H1 (cell line): ENCODE results near the gene SAXO1. TPM values are rescaled to one million over a fixed set of nuclear protein-coding genes. Genes with fewer than 3 reads are reported as not detected.

Experiments used
- CTCF ChIA-PET: fragments of 300-600 bp; sonication (Branson Sonifier 250); formaldehyde crosslinking; loops from one replicate; lab custom pipeline; 2021; ENCODE audit not compliant: partially characterized antibody; lab: Charles Lee
- POLR2A ChIA-PET: fragments of 300-600 bp; sonication (Branson Sonifier 250); formaldehyde crosslinking; loops from one replicate; lab custom pipeline; 2021; ENCODE audit warnings: inconsistent platforms; ENCODE audit not compliant: partially characterized antibody; lab: Charles Lee
- DNase-seq, 2 experiments: peaks; one replicate each; pipeline versions ENCODE4 v3.0.0 to v3.0.0-alpha.2; 2010 to 2022; ENCODE audit warnings: low spot score in 2 of 2, low read depth in 1 of 2, mixed read lengths in 1 of 2
- FAIRE-seq: peaks from 2 replicates; lab custom pipeline; 2011; peaks lifted over from hg19 to GRCh38; lab: Jason Lieb, UNC
- H2AFZ ChIP-seq: 2 replicates; pipeline ENCODE4 v1.8.1; 2012; ENCODE audit warnings: low read length, inconsistent platforms
- H2AK5ac ChIP-seq: 2 replicates; pipeline ENCODE4 v1.6.1; 2013; ENCODE audit warnings: low read depth, low read length
- H2BK120ac ChIP-seq: replicated peaks from 2 replicates; pipeline ENCODE3; 2013; ENCODE audit warnings: low read depth, low read length, inconsistent platforms
- H2BK12ac ChIP-seq: 2 replicates; pipeline ENCODE4 v1.6.1; 2013; ENCODE audit warnings: low read depth, low read length
- H2BK15ac ChIP-seq: 2 replicates; pipeline ENCODE4 v1.6.1; 2013; ENCODE audit warnings: low read length
- H2BK20ac ChIP-seq: 2 replicates; pipeline ENCODE4 v1.6.1; 2013; ENCODE audit warnings: low read length
- H2BK5ac ChIP-seq: 2 replicates; pipeline ENCODE4 v1.6.1; 2013; ENCODE audit warnings: low read depth, low read length
- H3K14ac ChIP-seq: 2 replicates; pipeline ENCODE4 v1.6.1; 2013; ENCODE audit warnings: inconsistent platforms; ENCODE audit not compliant: insufficient read length
- H3K18ac ChIP-seq: 2 replicates; pipeline ENCODE4 v1.6.1; 2013; ENCODE audit warnings: low read length; ENCODE audit errors: extremely low read depth
- H3K23ac ChIP-seq: 2 replicates; pipeline ENCODE4 v1.6.1; 2013; ENCODE audit warnings: inconsistent platforms; ENCODE audit not compliant: insufficient read length
- H3K23me2 ChIP-seq: 2 replicates; pipeline ENCODE4 v1.6.1; 2013; ENCODE audit warnings: low read depth, low read length
- H3K27ac ChIP-seq: 2 replicates; pipeline ENCODE4 v1.6.1; 2011; ENCODE audit warnings: low read depth, low read length, inconsistent platforms
- H3K27me3 ChIP-seq, 4 experiments: replicated peaks in 1 of 4; 1 replicate in 1 of 4; 2 replicates in 3 of 4; pipeline versions ENCODE4 v1.6.1 to v1.8.1; 2011 to 2013; ENCODE audit warnings: low read length in 3 of 4, mild to moderate bottlenecking in 3 of 4, inconsistent platforms in 2 of 4, mixed read lengths in 2 of 4, moderate library complexity in 1 of 4; ENCODE audit not compliant: control insufficient read depth in 3 of 4, insufficient read depth in 3 of 4; ENCODE audit errors: extremely low read depth in 1 of 4
- H3K36me3 ChIP-seq, 4 experiments: 2 replicates each; pipeline versions ENCODE4 v1.6.1 to v1.8.1; 2011 to 2013; ENCODE audit warnings: mild to moderate bottlenecking in 4 of 4, low read length in 3 of 4, moderate library complexity in 2 of 4, control low read depth in 1 of 4, inconsistent platforms in 1 of 4; ENCODE audit not compliant: insufficient read depth in 4 of 4, control insufficient read depth in 2 of 4
- H3K4ac ChIP-seq: replicated peaks from 2 replicates; pipeline ENCODE3; 2013; ENCODE audit warnings: low read length, low read depth, mixed read lengths, inconsistent platforms; ENCODE audit not compliant: insufficient read length
- H3K4me1 ChIP-seq, 4 experiments: replicated peaks in 1 of 4; 1 replicate in 1 of 4; 2 replicates in 3 of 4; pipeline versions ENCODE4 v1.6.1 to v1.8.1; 2011 to 2013; ENCODE audit warnings: low read length in 3 of 4, inconsistent platforms in 2 of 4, mixed read lengths in 1 of 4; ENCODE audit not compliant: insufficient read depth in 4 of 4, control insufficient read depth in 3 of 4
- H3K4me2 ChIP-seq, 2 experiments: 2 replicates each; pipeline versions ENCODE4 v1.6.1 to v1.8.1; 2011 to 2013; ENCODE audit warnings: low read depth in 2 of 2, low read length in 2 of 2, control low read depth in 1 of 2, inconsistent platforms in 1 of 2, mild to moderate bottlenecking in 1 of 2; ENCODE audit not compliant: insufficient read depth in 1 of 2
- H3K4me3 ChIP-seq, 4 experiments: fragments of 200-600, 300-600 bp in 1 of 4; sonication (generic), shearing (Covaris generic), sonication (Bioruptor Twin) in 1 of 4; 2 replicates each; pipeline versions ENCODE4 v1.5.1 to v1.8.1; 2011 to 2016; ENCODE audit warnings: low read length in 4 of 4, low read depth in 3 of 4, control low read depth in 2 of 4, inconsistent platforms in 2 of 4, mild to moderate bottlenecking in 2 of 4, mixed read lengths in 1 of 4, moderate library complexity in 1 of 4; ENCODE audit not compliant: insufficient read depth in 2 of 4; ENCODE audit errors: extremely low read depth in 1 of 4
- H3K56ac ChIP-seq: replicated peaks from 2 replicates; pipeline ENCODE3; 2013; ENCODE audit warnings: low read depth, mild to moderate bottlenecking, mixed read lengths, low read length, inconsistent platforms; ENCODE audit not compliant: insufficient read length
- H3K79me1 ChIP-seq: 2 replicates; pipeline ENCODE4 v1.6.1; 2013; ENCODE audit warnings: low read depth, low read length, control low read depth
- H3K79me2 ChIP-seq, 2 experiments: 2 replicates each; pipeline versions ENCODE4 v1.6.1 to v1.8.1; 2012 to 2013; ENCODE audit warnings: low read length in 2 of 2, mild to moderate bottlenecking in 2 of 2, inconsistent platforms in 1 of 2; ENCODE audit not compliant: insufficient read depth in 2 of 2, control insufficient read depth in 1 of 2
- H3K9ac ChIP-seq, 4 experiments: replicated peaks in 1 of 4; 1 replicate in 1 of 4; 2 replicates in 3 of 4; pipeline versions ENCODE4 v1.6.1 to v1.8.1; 2011 to 2013; ENCODE audit warnings: low read depth in 3 of 4, low read length in 3 of 4, control low read depth in 2 of 4, mild to moderate bottlenecking in 2 of 4, moderate library complexity in 2 of 4, inconsistent platforms in 1 of 4; ENCODE audit errors: extremely low read depth in 1 of 4
- H3K9me3 ChIP-seq, 2 experiments: 2 replicates each; pipeline versions ENCODE4 v1.6.1 to v1.8.1; 2012 to 2013; ENCODE audit warnings: mild to moderate bottlenecking in 2 of 2, moderate library complexity in 2 of 2, control low read depth in 1 of 2, inconsistent platforms in 1 of 2, low read depth in 1 of 2, low read length in 1 of 2, mixed read lengths in 1 of 2; ENCODE audit not compliant: insufficient read depth in 2 of 2
- H4K20me1 ChIP-seq, 2 experiments: replicated peaks in 1 of 2; 2 replicates each; pipeline versions ENCODE3 to v1.8.1; 2011 to 2013; ENCODE audit warnings: inconsistent platforms in 2 of 2, low read length in 2 of 2, mild to moderate bottlenecking in 1 of 2; ENCODE audit not compliant: insufficient read depth in 2 of 2, control insufficient read depth in 1 of 2
- H4K5ac ChIP-seq: 2 replicates; pipeline ENCODE4 v1.6.1; 2013; ENCODE audit warnings: low read length, low read depth, mixed read lengths, inconsistent platforms; ENCODE audit not compliant: insufficient read length
- H4K8ac ChIP-seq: 2 replicates; pipeline ENCODE4 v1.8.0; 2013; ENCODE audit warnings: mild to moderate bottlenecking, moderate library complexity, low read length, inconsistent platforms; ENCODE audit not compliant: insufficient read depth; ENCODE audit errors: extremely low read depth
- H4K91ac ChIP-seq: replicated peaks from 2 replicates; pipeline ENCODE3; 2013; ENCODE audit warnings: low read length, mixed read lengths, inconsistent platforms; ENCODE audit not compliant: insufficient read length
- BRCA1 ChIP-seq: IDR thresholded peaks from 2 replicates; pipeline ENCODE4 v1.6.1; 2012; ENCODE audit warnings: low read depth, low read length, improper control_type of control experiment
- CEBPB ChIP-seq: IDR thresholded peaks from 2 replicates; pipeline ENCODE4 v1.6.1; 2012; ENCODE audit warnings: low read depth, low read length
- GTF2F1 ChIP-seq: IDR thresholded peaks from 2 replicates; pipeline ENCODE4 v1.6.1; 2012; ENCODE audit warnings: low read depth, low read length, improper control_type of control experiment, borderline replicate concordance
- SP4 ChIP-seq: IDR thresholded peaks from 2 replicates; pipeline ENCODE4 v1.6.1; 2012; ENCODE audit warnings: low read length, inconsistent platforms
- TCF12 ChIP-seq: IDR thresholded peaks from 2 replicates; pipeline ENCODE4 v1.6.1; 2011; ENCODE audit warnings: low read depth, mild to moderate bottlenecking, low read length
- WGBS, 2 experiments: shearing (Covaris generic) in 1 of 2; methylation state at CpG; one replicate each; pipeline versions ENCODE4 v1.1.6 to v1.1.7; 2013 to 2015; ENCODE audit warnings: low lambda C conversion rate in 2 of 2, mixed read lengths in 2 of 2, inconsistent platforms in 1 of 2, low coverage in 1 of 2, missing lambda C conversion rate in 1 of 2; ENCODE audit not compliant: insufficient replicate concordance in 2 of 2, insufficient coverage in 1 of 2, insufficient read length in 1 of 2; ENCODE audit errors: extremely low coverage in 1 of 2, missing lambda C conversion rate in 1 of 2; 5-methylcytosine and 5-hydroxymethylcytosine counted together
- polyA plus RNA-seq, 7 experiments: library from polyadenylated mRNA; depleted of rRNA in 3 of 7; stranded (reverse) in 5 of 7; unstranded in 2 of 7; fragments of >200 nt in 5 of 7; fragments of 200-250 nt in 2 of 7; gene quantifications; 1 replicate in 5 of 7; 2 replicates in 1 of 7; 4 replicates in 1 of 7; pipeline versions ENCODE4 v1.2.1 to v1.2.3, GENCODE V29; 2011 to 2013; ENCODE audit warnings: missing spikeins in 2 of 7, mixed read lengths in 2 of 7
- total RNA-seq: library from RNA; stranded (reverse); fragmentation: NEBNext Ultra II Directional; extraction: Animal tissue kit (Norgen Biotek cat#: 25700); gene quantifications from 2 replicates; pipeline ENCODE4 v1.2.1, GENCODE V29; 2021
- TF ChIP-seq, protein P1 (sequence below): IDR thresholded peaks from 2 replicates; pipeline ENCODE4 v1.6.1; 2011; ENCODE audit warnings: low read depth, mild to moderate bottlenecking, low read length; ENCODE audit not compliant: insufficient read depth

The SAXO1 gene
- total and polyA plus RNA-seq, 2 of the 8 experiments (the other 6 are each of a cell fraction or from before 2014, with no cell fraction given) = 0.11 to 0.20 TPM

DNA sequence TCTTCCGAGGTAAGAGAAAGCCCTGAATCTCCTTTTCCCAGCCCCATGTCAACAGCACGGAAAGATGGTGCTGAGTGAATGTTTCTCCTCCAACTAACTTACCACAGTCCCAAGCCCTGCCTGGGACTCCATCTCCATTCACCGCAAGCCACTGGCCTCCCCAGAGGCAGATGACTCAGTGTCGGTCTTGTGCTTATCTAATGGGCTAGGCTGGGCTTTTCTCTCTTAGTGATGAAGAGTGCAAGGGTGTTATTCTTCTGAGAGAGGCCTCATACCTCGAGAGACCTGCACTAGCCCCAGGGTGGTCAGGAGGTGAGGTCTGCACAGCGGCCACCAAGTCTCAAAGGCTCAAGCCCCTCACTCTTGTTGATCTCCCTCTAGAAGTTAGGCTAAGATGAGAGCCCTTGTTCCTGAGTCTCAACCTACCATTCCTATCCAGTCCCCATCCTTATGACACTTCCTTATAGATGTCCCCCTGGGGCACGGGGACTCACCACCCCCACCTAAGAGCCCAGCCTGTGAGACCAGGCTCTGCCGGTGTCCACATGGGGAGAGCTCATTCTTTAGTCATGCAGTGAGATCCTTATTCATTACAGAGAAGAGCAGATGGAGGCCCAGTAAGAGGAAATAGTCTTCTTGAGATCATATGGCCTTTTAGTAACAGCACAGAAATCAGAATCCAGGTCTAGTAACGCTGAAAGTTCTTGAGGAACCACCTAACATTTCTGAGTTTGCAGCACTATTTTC, 127.0 kb downstream of the SAXO1 start:
- Histone ChIP-seq H2BK20ac (no peak overlapping the region), H3K9ac (no peak overlapping the region), H3K4me3 (no peak overlapping the region), H2BK5ac (no peak overlapping the region), H3K4me2 (no peak overlapping the region), H3K9me3 (no peaks in the 10 kb centered on the region), H4K91ac (no peak overlapping the region), H3K23ac (no peak overlapping the region), H3K27me3 (no peaks in the 10 kb centered on the region; a peak in 1 of 7 replicates), H3K36me3 (no peaks in the 10 kb centered on the region), H3K56ac (no peak overlapping the region), H3K27ac (no peak overlapping the region), H2BK12ac (no peak overlapping the region), H3K79me2 (no peaks in the 10 kb centered on the region), H2BK120ac (no peak overlapping the region), H3K79me1 (no peaks in the 10 kb centered on the region), H4K5ac (no peak overlapping the region), H3K4me1 (peaks cover 3% of the 10 kb centered on the region in 4 experiments; a peak in 5 of 7 replicates), H3K18ac (no peak overlapping the region), H3K23me2 (no peaks in the 10 kb centered on the region), H2AFZ (no peak overlapping the region), H4K8ac (no peak overlapping the region; the same call in 1 of the 2 replicates), H3K4ac (no peak overlapping the region), H2BK15ac (no peak overlapping the region), H3K14ac (no peak overlapping the region), H2AK5ac (no peak overlapping the region), H4K20me1 (no peaks in the 10 kb centered on the region)
- 85% methylated on average over 9 of the region's 9 CpGs; no CpG with 5 or more reads in 1 of the 2 experiments for WGBS, 2 experiments
- CTCF ChIA-PET = interaction anchor here (0.8 kb wide), 1 partner anchor 22 kb away, joined by 4 read pairs; no protein-coding TSS in a partner anchor
- FAIRE-seq = no peak
- DNase-seq = no peak
- POLR2A ChIA-PET = no interaction called here
- TF ChIP-seq, protein P1, sequence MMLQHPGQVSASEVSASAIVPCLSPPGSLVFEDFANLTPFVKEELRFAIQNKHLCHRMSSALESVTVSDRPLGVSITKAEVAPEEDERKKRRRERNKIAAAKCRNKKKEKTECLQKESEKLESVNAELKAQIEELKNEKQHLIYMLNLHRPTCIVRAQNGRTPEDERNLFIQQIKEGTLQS = no peak
- no peak for TF ChIP-seq TCF12
- no peak for TF ChIP-seq CEBPB
- TF ChIP-seq SP4 = no peak
- TF ChIP-seq BRCA1 = no peak
- TF ChIP-seq GTF2F1 = no peak
